OCI-LY1 (cell line): ENCODE results near the gene ZNF20.

Source experiments
- H2AFZ ChIP-seq: fragments of 200-600 bp; sonication (generic), shearing (Covaris generic); 2 replicates; pipeline ENCODE4 v1.6.0; 2014; ENCODE audit warnings: antibody characterized with exemption, mild to moderate bottlenecking, low read length
- H3F3A ChIP-seq: fragments of 200-600 bp; sonication (generic), shearing (Covaris generic); 2 replicates; pipeline ENCODE4 v1.6.0; 2014; ENCODE audit warnings: mild to moderate bottlenecking, antibody characterized with exemption, low read length, moderate library complexity; ENCODE audit not compliant: insufficient read depth
- H3K27ac ChIP-seq: fragments of 200-600 bp; sonication (generic); 2 replicates; pipeline ENCODE4 v1.5.1; 2014; ENCODE audit warnings: low read length, mixed run types, mild to moderate bottlenecking, low read depth; ENCODE audit not compliant: poor library complexity, severe bottlenecking
- H3K27me3 ChIP-seq: fragments of 200-600 bp; sonication (generic); 2 replicates; pipeline ENCODE4 v1.6.0; 2014; ENCODE audit warnings: antibody characterized with exemption, mild to moderate bottlenecking, low read length, moderate library complexity; ENCODE audit not compliant: insufficient read depth
- H3K36me3 ChIP-seq: fragments of 200-600 bp; sonication (generic); 2 replicates; pipeline ENCODE4 v1.6.1; 2014; ENCODE audit warnings: mild to moderate bottlenecking, antibody characterized with exemption, low read length, moderate library complexity, mixed read lengths; ENCODE audit not compliant: insufficient read depth
- H3K4me1 ChIP-seq: fragments of 200-600 bp; sonication (generic); 2 replicates; pipeline ENCODE4 v1.5.1; 2014; ENCODE audit warnings: mild to moderate bottlenecking, low read length, moderate library complexity; ENCODE audit not compliant: insufficient read depth, severe bottlenecking
- H3K4me2 ChIP-seq: fragments of 200-600 bp; sonication (generic), shearing (Covaris generic); 2 replicates; pipeline ENCODE4 v1.6.1; 2014; ENCODE audit warnings: low read length
- H3K4me3 ChIP-seq: fragments of 200-600 bp; sonication (generic); 2 replicates; pipeline ENCODE4 v1.5.1; 2014; ENCODE audit warnings: low read length, low read depth, mild to moderate bottlenecking, mixed read lengths; ENCODE audit not compliant: poor library complexity, severe bottlenecking
- H3K79me2 ChIP-seq: fragments of 200-600 bp; shearing (Covaris generic); 2 replicates; pipeline ENCODE4 v1.6.1; 2016; ENCODE audit warnings: mixed run types, low read length, mixed read lengths; ENCODE audit not compliant: insufficient read depth
- H3K9ac ChIP-seq: fragments of 200-600 bp; sonication (generic), shearing (Covaris generic); 2 replicates; pipeline ENCODE4 v1.6.1; 2014; ENCODE audit warnings: mild to moderate bottlenecking, low read length, mixed read lengths
- H3K9me2 ChIP-seq: fragments of 200-600 bp; sonication (generic), shearing (Covaris generic); 2 replicates; pipeline ENCODE4 v1.6.1; 2014; ENCODE audit warnings: low read depth, mild to moderate bottlenecking, low read length, mixed read lengths
- H3K9me3 ChIP-seq: fragments of 200-600 bp; shearing (Covaris generic); 2 replicates; pipeline ENCODE4 v1.6.1; 2014; ENCODE audit warnings: low read length, mixed read lengths
- H4K20me1 ChIP-seq: fragments of 200-600 bp; sonication (generic), shearing (Covaris generic); 2 replicates; pipeline ENCODE4 v1.6.0; 2016; ENCODE audit warnings: mild to moderate bottlenecking, low read length; ENCODE audit not compliant: insufficient read depth
- CTCF ChIP-seq: fragments of 200-600 bp; sonication (generic), shearing (Covaris generic); IDR thresholded peaks from 2 replicates; pipeline ENCODE4 v1.5.1; 2017; ENCODE audit warnings: mild to moderate bottlenecking, antibody characterized with exemption, low read length, moderate library complexity, mixed read lengths
- EZH2 ChIP-seq: fragments of 200-600 bp; sonication (generic), shearing (Covaris generic); IDR thresholded peaks from 2 replicates; pipeline ENCODE4 v1.8.0; 2017; ENCODE audit warnings: borderline replicate concordance, mixed run types, mild to moderate bottlenecking, antibody characterized with exemption, low read length, moderate library complexity, mixed read lengths

Gene ZNF20

GRCh38 chr19:12155324-12155860, 15.2 kb upstream of the ZNF20 start:
- no peaks in the 10 kb centered on the region for H3K27me3 ChIP-seq
- H3K4me1 ChIP-seq: no peaks in the 10 kb centered on the region
- H3K27ac ChIP-seq: no peak overlapping the region
- H3K9me3 ChIP-seq: no peaks in the 10 kb centered on the region
- H3F3A ChIP-seq: no peaks in the 10 kb centered on the region
- H3K9ac ChIP-seq: no peak overlapping the region
- H3K9me2 ChIP-seq: no peaks in the 10 kb centered on the region
- H3K4me2 ChIP-seq: no peak overlapping the region
- no peaks in the 10 kb centered on the region for H3K79me2 ChIP-seq
- H2AFZ ChIP-seq: no peak overlapping the region
- H3K36me3 ChIP-seq: no peaks in the 10 kb centered on the region
- no peak overlapping the region for H3K4me3 ChIP-seq
- TF ChIP-seq EZH2 (no peak), CTCF (no peak)
- H4K20me1 ChIP-seq: no peaks in the 10 kb centered on the region

- H4K20me1 ChIP-seq: no peaks in the 10 kb centered on the region
- peaks cover 19% of the 10 kb centered on the region for H3K9me3 ChIP-seq
- H3K9ac ChIP-seq: no peak overlapping the region
- no peaks in the 10 kb centered on the region for H3F3A ChIP-seq
- H3K27ac ChIP-seq: no peak overlapping the region
- H3K4me1 ChIP-seq: peaks cover 7% of the 10 kb centered on the region
- H3K27me3 ChIP-seq: no peaks in the 10 kb centered on the region
- TF ChIP-seq CTCF (no peak), EZH2 (no peak)
- no peak overlapping the region for H3K4me3 ChIP-seq
- no peak overlapping the region for H3K4me2 ChIP-seq
- H3K79me2 ChIP-seq: no peaks in the 10 kb centered on the region
- no peaks in the 10 kb centered on the region for H3K9me2 ChIP-seq
- no peaks in the 10 kb centered on the region for H3K36me3 ChIP-seq
- no peak overlapping the region for H2AFZ ChIP-seq
These were observed 5.2 kb upstream of the ZNF20 start for GRCh38 chr19:12145348-12145747.

- no peak overlapping the region for H2AFZ ChIP-seq
These were observed 1.2 kb upstream of the ZNF20 start for GRCh38 chr19:12141405-12141736.

More at GRCh38 chr19:12141405-12141736, 1.2 kb upstream of the ZNF20 start:
- Histone ChIP-seq H3K27ac (no peak overlapping the region), H3K9me2 (no peaks in the 10 kb centered on the region), H3K79me2 (no peaks in the 10 kb centered on the region), H3F3A (no peaks in the 10 kb centered on the region), H3K9ac (no peak overlapping the region), H4K20me1 (no peaks in the 10 kb centered on the region), H3K4me2 (peak overlapping the region; percentile 78), H3K27me3 (no peaks in the 10 kb centered on the region), H3K36me3 (peaks cover 5% of the 10 kb centered on the region), H3K9me3 (peaks cover 12% of the 10 kb centered on the region), H3K4me1 (peaks cover 22% of the 10 kb centered on the region), H3K4me3 (no peak overlapping the region)
- TF ChIP-seq EZH2: no peak
- no peak for TF ChIP-seq CTCF
